Astrocyte of the hippocampus (primary cell): ENCODE data around the gene INPP4B.

Source experiments
- DNase-seq: peaks from one replicate; pipeline ENCODE4 v3.0.0; 2011; ENCODE audit warnings: low read depth, low spot score

The INPP4B gene

GRCh38 chr4:142352712-142353111, 493.4 kb downstream of the INPP4B start:
- no peak for DNase-seq

- peak; percentile 62 for DNase-seq
Measured at GRCh38 chr4:142351958-142352357, 494.1 kb downstream of the INPP4B start.

GRCh38 chr4:142350871-142351270, 495.2 kb downstream of the INPP4B start:
- no peak for DNase-seq

DNA sequence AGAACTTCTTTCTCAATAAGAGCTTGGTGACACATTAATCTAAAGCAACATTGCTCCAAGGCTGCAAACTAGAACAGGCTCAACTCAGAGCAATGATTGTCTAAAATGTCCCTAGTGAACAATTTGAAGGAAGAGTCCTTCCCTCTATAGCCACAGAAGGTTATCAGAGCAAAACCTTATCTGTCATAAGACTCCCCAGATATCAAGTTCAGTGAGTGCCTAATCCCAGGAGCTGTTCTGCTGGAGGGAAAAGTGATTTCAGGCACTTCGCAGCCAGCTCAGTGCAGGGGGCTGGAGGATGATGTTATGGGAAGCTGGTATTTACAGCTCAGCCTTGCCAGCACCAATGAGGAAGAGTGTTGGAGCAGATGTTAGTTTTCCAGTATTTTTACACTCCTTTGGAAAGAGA, 497.5 kb downstream of the INPP4B start:
- no peak for DNase-seq

GRCh38 chr4:142347241-142347640, 498.9 kb downstream of the INPP4B start:
- DNase-seq = peak; percentile 16

DNA sequence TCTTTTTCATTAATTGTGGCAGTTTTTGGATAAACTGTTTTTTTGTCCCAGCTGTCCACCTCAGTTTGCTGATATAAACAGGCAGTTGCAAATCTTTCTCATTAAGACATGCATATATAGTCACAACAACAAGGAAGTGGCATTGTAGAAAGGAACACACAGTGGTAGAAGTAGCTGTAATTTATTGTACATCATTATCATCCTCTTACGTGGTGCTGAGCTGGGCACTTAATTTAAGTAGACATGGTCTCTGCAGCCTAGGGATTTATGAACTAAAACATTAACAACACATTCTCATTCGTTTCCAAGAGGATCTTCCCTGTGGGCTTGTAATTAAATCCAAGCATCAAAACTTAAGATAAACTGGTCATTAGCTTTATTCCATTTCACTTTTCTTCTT, 500.2 kb downstream of the INPP4B start:
- DNase-seq = no peak

GRCh38 chr4:142341268-142341667, 504.8 kb downstream of the INPP4B start:
- no peak for DNase-seq

- no peak for DNase-seq
Measured at GRCh38 chr4:142339053-142339452, 507.0 kb downstream of the INPP4B start.

- DNase-seq = no peak
Measured at GRCh38 chr4:142336251-142336934, 509.7 kb downstream of the INPP4B start.

- DNase-seq = no peak
Measured at GRCh38 chr4:142334931-142335330, 511.2 kb downstream of the INPP4B start.

GRCh38 chr4:142331646-142332045, 514.5 kb downstream of the INPP4B start:
- DNase-seq = peak; percentile 68

GRCh38 chr4:142331132-142331531, 515.0 kb downstream of the INPP4B start:
- DNase-seq = peak; percentile 34

- no peak for DNase-seq
Measured at GRCh38 chr4:142330311-142330710, 515.8 kb downstream of the INPP4B start.

- no peak for DNase-seq
Measured at GRCh38 chr4:142329313-142329712, 516.8 kb downstream of the INPP4B start.

- DNase-seq = no peak
Measured at GRCh38 chr4:142326181-142326580, 519.9 kb downstream of the INPP4B start.

- no peak for DNase-seq
Measured at GRCh38 chr4:142324572-142324971, 521.5 kb downstream of the INPP4B start.

DNA sequence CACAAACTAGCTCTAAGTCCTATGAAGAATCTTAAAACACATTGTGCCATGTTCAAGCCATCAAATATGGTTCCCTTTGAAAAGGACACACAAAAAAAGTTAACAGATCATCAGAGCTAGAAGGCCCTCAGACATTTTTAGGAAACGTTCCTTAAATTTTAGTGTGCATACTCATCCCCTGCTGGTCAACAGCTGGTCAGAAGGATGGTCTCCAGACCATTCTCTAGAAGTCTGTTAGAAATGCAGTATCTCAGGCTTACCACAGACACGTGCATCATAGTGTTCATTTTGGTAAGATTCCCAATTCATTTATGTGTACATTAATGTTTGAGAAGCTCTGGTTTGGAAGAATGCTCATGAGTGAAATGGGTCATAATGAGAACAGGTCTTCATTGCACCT, 523.1 kb downstream of the INPP4B start:
- no peak for DNase-seq

GRCh38 chr4:142318280-142318679, 527.8 kb downstream of the INPP4B start:
- no peak for DNase-seq

DNA sequence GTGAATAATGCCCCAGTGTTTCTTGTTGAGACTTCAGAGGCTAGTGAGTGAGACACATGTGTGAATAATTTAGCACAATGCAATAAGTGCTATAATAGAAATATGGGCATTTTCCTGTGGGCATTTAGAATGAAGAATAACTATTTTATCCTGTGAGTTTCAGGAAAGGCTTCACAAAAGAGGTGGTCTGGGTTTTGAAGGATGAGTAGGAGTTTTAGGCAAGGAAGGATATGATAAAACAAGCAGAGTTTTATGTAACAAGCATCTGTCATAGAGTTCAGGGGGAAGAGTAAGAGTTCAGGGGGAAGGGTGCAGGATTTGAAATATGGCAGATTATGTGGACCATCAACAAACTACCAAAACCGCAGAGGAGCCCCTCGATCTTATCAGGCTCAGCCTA, 529.2 kb downstream of the INPP4B start:
- DNase-seq = no peak

GRCh38 chr4:142316025-142316424, 530.1 kb downstream of the INPP4B start:
- DNase-seq = no peak

DNA sequence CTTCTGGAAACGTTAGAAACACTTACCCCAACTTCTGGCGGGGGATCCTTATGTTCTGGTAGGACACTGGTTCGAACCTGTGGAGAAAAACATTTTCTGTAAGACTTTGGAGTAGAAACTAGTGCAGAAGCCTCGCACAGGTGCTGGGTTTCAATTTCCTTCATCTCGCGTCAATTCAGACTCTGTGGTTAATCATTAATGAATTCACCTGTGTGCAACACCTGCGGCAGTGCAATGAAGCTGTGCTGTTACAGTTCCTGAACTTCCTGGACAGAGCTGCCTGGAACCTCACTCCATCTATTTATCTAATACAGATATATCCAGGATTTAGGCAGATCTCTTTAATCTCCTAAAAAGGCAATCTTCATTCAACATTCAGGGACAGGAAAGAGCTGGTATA, 531.4 kb downstream of the INPP4B start:
- DNase-seq = no peak

- DNase-seq = no peak
Measured at GRCh38 chr4:142314247-142314646, 531.9 kb downstream of the INPP4B start.

- DNase-seq = peak; percentile 16
Measured at GRCh38 chr4:142312391-142312790, 533.7 kb downstream of the INPP4B start.

GRCh38 chr4:142311916-142312315, 534.2 kb downstream of the INPP4B start:
- DNase-seq = no peak
